ENCODE measurements around the gene LRRC71. TPM values are rescaled to one million over a fixed set of nuclear protein-coding genes. Genes with fewer than 3 reads are reported as not detected.

Gene LRRC71
- total and polyA plus RNA-seq, 2 of the 4 experiments (the other 2 are of a cell fraction): 0.50 TPM; not detected in 1

DNA sequence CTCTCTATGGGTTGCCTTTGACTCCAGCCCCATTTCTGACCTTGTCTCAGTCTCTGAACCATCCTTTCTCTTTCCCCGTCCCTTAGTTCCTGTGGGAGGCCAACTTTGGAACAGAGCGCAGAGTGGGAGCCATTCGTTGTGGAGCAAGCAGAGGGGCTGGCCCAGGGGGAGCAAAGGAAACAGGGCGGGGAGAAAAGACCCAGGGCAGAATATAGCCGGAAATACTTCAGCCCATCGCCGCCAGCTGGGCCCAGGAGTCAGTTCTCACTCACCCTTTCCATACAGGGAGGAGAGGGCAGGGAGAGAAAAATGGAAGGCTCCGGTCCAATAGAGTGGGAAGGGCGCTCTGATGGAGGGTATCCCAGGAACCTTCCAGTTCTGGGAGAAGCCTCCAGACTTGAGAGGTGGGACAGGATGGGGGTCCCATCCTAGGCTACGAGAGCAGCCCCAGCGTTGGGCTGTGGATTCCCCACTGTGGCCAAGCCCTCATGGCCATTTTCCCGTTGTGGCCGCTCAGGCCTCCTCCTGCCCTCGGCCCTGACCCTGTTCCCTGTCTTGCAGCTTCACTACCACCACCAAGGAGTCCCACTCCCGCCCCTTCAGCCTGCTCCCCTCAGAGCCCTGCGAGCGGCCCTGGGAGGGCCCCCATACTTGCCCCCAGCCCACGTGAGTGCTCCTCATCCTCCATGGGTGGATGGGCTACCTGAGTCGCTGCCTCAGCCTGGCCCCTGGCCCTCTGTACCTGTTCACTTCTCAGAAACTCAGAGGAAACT, 16.1 kb upstream of the LRRC71 start (continued):
- no peak for TF ChIP-seq RCOR1 (IDR thresholded peaks at IDR 0.05; ENCODE audit: insufficient replicate concordance, low read length)

DNA sequence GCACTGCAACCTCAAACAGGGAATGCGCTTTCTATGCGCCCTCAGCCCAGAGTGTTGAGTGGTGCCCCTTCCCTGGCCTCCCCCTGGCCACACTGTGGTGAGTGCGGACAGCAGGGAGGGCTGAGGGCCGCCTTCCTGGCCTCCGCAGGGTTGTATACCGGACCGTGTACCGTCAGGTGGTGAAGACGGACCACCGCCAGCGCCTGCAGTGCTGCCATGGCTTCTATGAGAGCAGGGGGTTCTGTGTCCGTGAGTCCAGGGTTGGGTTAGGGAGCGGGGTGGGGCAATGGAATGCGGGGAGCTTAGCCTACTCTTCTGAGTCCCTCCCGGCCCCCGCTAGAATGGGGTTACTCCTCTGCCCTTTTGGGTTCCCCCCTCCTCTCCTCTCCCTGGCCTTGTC, 15.3 kb upstream of the LRRC71 start:
- WGBS, 2 experiments (ENCODE audit: extremely low coverage in 2 of 2, insufficient read length in 1 of 2): no CpG with 5 or more reads among the region's 16 CpGs
- no peak overlapping the region for H3K56ac ChIP-seq (ENCODE audit: extremely low read depth, insufficient read depth, low read length)

More for the DNA sequence above, 15.3 kb upstream of the LRRC71 start:
- no peak overlapping the region for H3K4ac ChIP-seq (ENCODE audit: low read depth, low read length)
- no TSS peak for BruUV-seq (replicated peaks)
- DNase-seq: no peak
- dilution Hi-C loops (cut with HindIII; ENCODE audit: low sequenced_read_pairs, unreplicated experiment): no loop called here
- H3K4me1 ChIP-seq (ENCODE audit: control insufficient read depth, insufficient read depth, low read length): peaks cover 22% of the 10 kb centered on the region
- CTCF ChIA-PET: no interaction called here
- H3K27me3 ChIP-seq (ENCODE audit: control insufficient read depth, insufficient read depth, low read length): no peaks in the 10 kb centered on the region
- ATAC-seq (ENCODE audit: low read depth): no peak
- H3K9me1 ChIP-seq (ENCODE audit: insufficient read depth, low read length): peaks cover 8% of the 10 kb centered on the region; the same call in 1 of the 2 replicates
- no peak overlapping the region for H3K4me3 ChIP-seq (ENCODE audit: insufficient read depth, low read depth, low read length)
- no peak overlapping the region for H2BK5ac ChIP-seq (ENCODE audit: low read depth, low read length, poor library complexity, severe bottlenecking)
- no peak overlapping the region for H2BK120ac ChIP-seq (ENCODE audit: low read depth, low read length)
- intact Hi-C loops (cut with micrococcal nuclease): no loop called here
- POLR2A ChIA-PET (ENCODE audit: unreplicated experiment): no interaction called here
- H2AFZ ChIP-seq (replicated peaks; ENCODE audit: low read length, poor library complexity): no peak overlapping the region
- H3K27ac ChIP-seq (ENCODE audit: insufficient read depth, low read length): no peak overlapping the region
- no peak overlapping the region; the same call in 1 of the 2 replicates for H3K23ac ChIP-seq (ENCODE audit: low read depth, low read length)
- H3K14ac ChIP-seq (replicated peaks; ENCODE audit: low read depth, low read length): no peak overlapping the region
- no peak overlapping the region for H2BK15ac ChIP-seq (ENCODE audit: low read depth, low read length)
- no peak overlapping the region for H4K5ac ChIP-seq (ENCODE audit: low read depth, low read length)
- H4K20me1 ChIP-seq (ENCODE audit: insufficient read depth, low read length): no peaks in the 10 kb centered on the region; the same call in 1 of the 2 replicates
- no peaks in the 10 kb centered on the region for H3K9me3 ChIP-seq (ENCODE audit: control insufficient read depth, insufficient read depth, low read length)
- H2BK20ac ChIP-seq (ENCODE audit: low read depth, low read length): no peak overlapping the region
- H2AK5ac ChIP-seq (ENCODE audit: low read depth, low read length): no peak overlapping the region
- peaks cover 7 to 66% of the 10 kb centered on the region in 2 experiments for H3K79me1 ChIP-seq (ENCODE audit: low read depth in 1 of 2, low read length in 2 of 2)
- in situ Hi-C loops (cut with MboI; ENCODE audit: low sequenced_read_pairs): no loop called here
- H3K36me3 ChIP-seq (ENCODE audit: control insufficient read depth, insufficient read depth, low read length): peaks cover 14% of the 10 kb centered on the region
- no peak overlapping the region for H4K8ac ChIP-seq (ENCODE audit: low read depth in 2 of 2, low read length in 2 of 2)
- no peak overlapping the region for H2AK9ac ChIP-seq (replicated peaks; ENCODE audit: low read depth, low read length, poor library complexity)
- no peak overlapping the region for H3K9ac ChIP-seq (ENCODE audit: low read depth, low read length)
- TF ChIP-seq RFX5 (IDR thresholded peaks at IDR 0.05; ENCODE audit: low read depth, low read length) (no peak), SMC3 (IDR thresholded peaks at IDR 0.05; ENCODE audit: low read depth, low read length) (no peak), BHLHE40 (IDR thresholded peaks at IDR 0.05; ENCODE audit: low read depth, low read length) (no peak), MXI1 (IDR thresholded peaks at IDR 0.05; ENCODE audit: borderline replicate concordance, low read depth, low read length) (no peak)
- TF ChIP-seq, protein P1, sequence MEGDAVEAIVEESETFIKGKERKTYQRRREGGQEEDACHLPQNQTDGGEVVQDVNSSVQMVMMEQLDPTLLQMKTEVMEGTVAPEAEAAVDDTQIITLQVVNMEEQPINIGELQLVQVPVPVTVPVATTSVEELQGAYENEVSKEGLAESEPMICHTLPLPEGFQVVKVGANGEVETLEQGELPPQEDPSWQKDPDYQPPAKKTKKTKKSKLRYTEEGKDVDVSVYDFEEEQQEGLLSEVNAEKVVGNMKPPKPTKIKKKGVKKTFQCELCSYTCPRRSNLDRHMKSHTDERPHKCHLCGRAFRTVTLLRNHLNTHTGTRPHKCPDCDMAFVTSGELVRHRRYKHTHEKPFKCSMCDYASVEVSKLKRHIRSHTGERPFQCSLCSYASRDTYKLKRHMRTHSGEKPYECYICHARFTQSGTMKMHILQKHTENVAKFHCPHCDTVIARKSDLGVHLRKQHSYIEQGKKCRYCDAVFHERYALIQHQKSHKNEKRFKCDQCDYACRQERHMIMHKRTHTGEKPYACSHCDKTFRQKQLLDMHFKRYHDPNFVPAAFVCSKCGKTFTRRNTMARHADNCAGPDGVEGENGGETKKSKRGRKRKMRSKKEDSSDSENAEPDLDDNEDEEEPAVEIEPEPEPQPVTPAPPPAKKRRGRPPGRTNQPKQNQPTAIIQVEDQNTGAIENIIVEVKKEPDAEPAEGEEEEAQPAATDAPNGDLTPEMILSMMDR (conservative IDR thresholded peaks at IDR 0.05; ENCODE audit: low read depth, low read length): no peak
- H4K91ac ChIP-seq (ENCODE audit: insufficient read depth, low read depth, low read length): no peak overlapping the region
- H3K4me2 ChIP-seq (ENCODE audit: low read depth, low read length): no peak overlapping the region
- H3K18ac ChIP-seq (ENCODE audit: low read depth, low read length): no peak overlapping the region

Data from IMR-90 (cell line).